Stimulated activated CD4-positive, alpha-beta T cell treated with anti-CD3 and anti-CD28 coated beads, Interleukin-2, amount 100 ng/mL, for 24 hours (primary cell): Measurements from ENCODE around the gene TNK2.
"Not testable (repeated sequence)": the region's sequence is repeated elsewhere in the genome, so short reads cannot be mapped to it uniquely, and the experiment has no call there.

ENCODE experiments used
- DNase-seq, 2 donors: peaks; one replicate each; pipeline ENCODE4 v3.0.0-alpha.2; 2020

Gene TNK2

GRCh38 chr3:195907934-195908693 lies at the start of gene TNK2:
TSS of gene TNK2 (minus strand) at chr3:195908551. CDS start at chr3:195888588, 19,963 bp downstream.
- peak; percentile 60 for DNase-seq

DNA sequence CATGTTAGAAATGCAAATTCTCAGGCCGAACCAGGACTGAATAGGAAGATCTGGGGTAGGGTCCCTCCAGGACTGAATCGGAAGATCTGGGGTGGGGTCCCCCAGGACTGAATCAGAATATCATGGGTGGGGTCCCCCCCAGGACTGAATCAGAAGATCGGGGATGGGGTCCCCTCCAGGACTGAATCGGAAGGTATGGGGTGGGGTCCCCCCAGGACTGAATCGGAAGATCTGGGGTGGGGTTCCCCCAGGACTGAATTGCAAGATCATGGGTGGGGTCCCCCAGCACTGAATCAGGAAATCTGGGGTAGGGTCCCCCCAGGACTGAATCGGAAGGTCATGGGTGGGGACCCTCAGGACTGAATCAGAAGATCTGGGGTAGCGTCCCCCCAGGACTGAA lies 48.2 kb upstream of the TNK2 start:
- DNase-seq, result no peak

GRCh38 chr3:195955416-195955841 lies 47.1 kb upstream of the TNK2 start:
- peak; percentile 64 to 70 for DNase-seq

DNA sequence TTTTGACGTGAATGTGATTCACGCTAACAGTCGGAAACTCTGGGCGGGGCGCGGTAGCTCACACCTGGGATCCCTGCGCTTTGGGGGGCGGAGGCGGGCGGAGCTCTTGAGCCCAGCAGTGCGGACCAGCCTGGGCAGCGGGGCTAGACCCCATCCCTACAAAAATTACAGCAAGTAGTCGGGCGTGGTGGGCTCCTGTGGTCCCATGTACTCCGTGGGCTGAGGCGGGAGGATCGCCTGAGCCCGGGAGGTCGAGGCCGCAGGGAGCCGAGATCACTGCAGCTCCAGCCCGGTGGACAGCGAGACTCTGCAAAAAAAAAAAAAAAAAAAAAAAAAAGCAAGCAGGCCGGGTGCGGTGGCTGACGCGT lies 46.4 kb upstream of the TNK2 start:
- DNase-seq, result peak; percentile 57 to 58

- peak; percentile 76 to 83 for DNase-seq
Measured at GRCh38 chr3:195954052-195954751, 45.9 kb upstream of the TNK2 start.

GRCh38 chr3:195952590-195952989 lies 44.2 kb upstream of the TNK2 start:
- DNase-seq, result not testable (repeated sequence)

GRCh38 chr3:195951443-195952177 lies 43.3 kb upstream of the TNK2 start:
- DNase-seq, result not testable (repeated sequence)

GRCh38 chr3:195950731-195951130 lies 42.4 kb upstream of the TNK2 start:
- not testable (repeated sequence) for DNase-seq

DNA sequence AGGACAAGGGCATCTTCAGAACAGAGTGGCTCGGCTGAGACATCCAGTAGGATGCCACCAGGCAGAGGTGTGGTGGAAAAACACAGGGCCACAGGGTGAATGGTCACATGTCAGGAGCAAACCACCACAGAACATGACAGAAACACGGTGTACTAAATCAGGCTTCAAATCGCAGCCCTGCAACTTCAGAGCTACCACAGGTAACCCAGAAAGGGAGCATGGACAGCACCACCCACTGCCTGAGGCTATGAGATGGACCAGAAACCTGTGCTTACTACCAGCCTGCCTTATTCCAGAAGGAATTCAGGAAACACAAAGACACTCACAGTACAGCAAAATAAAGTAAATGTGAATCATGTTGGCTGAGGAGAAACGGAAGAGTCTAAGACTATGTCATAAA lies 41.8 kb upstream of the TNK2 start:
- not testable (repeated sequence) for DNase-seq

- not testable (repeated sequence) for DNase-seq
Measured at GRCh38 chr3:195946910-195947699, 38.8 kb upstream of the TNK2 start.

- not testable (repeated sequence) for DNase-seq
Measured at GRCh38 chr3:195941265-195941815, 33.0 kb upstream of the TNK2 start.

GRCh38 chr3:195940806-195941205 lies 32.5 kb upstream of the TNK2 start:
- not testable (repeated sequence) for DNase-seq

GRCh38 chr3:195939526-195940470 lies 31.4 kb upstream of the TNK2 start:
- DNase-seq, result not testable (repeated sequence)

DNA sequence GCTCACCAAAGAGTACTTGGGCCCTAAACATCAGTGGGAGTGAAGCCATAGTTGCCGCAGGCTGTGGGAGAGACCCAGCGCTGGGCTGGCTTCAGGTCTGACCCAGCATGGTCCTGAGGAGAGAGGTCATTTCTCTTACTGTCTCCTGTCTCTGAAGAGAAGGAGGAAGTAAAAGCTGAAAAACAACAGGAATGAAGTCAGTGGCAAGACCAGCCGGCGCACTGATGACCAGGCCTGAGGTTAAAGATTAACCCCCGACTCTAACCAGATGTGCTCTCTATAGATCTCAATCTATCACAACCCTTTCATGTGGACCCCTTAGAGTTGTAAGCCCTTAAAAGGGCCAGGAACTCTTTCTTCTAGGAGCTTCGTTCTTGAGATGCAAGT lies 24.7 kb upstream of the TNK2 start:
- DNase-seq, result peak in 1 of 2 donors; percentile 4

DNA sequence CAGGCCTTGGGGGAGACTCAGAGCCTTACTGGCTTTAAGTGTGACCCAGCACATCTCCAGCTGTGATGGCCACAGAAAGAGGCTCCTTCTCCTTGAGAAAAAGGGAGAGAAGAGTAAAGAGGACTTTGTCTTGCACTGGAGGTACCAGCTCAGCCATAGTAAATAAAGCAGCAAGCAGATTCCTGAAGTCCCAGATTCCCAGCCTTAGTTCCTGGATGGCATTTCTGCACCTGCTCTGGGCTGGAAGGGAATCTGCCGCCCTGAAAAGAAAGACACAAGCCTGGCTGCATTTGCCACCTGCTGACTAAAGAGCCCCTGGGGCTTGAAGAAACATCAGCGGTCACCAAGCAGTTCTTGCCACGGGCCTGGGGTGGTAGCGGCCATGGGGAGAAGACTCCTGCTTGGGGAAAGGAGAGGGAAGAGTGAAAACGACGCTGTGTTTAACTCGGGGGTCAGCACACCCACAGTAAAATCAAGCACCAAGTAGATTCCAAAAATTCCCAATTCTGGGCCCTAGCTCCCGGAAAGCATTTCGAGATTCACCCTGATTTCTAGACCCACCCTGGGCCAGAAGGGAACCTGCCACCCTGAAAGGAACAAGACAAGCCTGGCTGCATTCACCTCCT lies 24.2 kb upstream of the TNK2 start:
- DNase-seq, result peak in 1 of 2 donors; percentile 8

- DNase-seq, result peak in 1 of 2 donors; percentile 3
Measured at GRCh38 chr3:195931582-195932273, 23.4 kb upstream of the TNK2 start.

- peak in 1 of 2 donors; percentile 1 for DNase-seq
Measured at GRCh38 chr3:195929452-195929851, 21.1 kb upstream of the TNK2 start.

GRCh38 chr3:195921334-195921791 lies 13.0 kb upstream of the TNK2 start:
- no peak for DNase-seq

DNA sequence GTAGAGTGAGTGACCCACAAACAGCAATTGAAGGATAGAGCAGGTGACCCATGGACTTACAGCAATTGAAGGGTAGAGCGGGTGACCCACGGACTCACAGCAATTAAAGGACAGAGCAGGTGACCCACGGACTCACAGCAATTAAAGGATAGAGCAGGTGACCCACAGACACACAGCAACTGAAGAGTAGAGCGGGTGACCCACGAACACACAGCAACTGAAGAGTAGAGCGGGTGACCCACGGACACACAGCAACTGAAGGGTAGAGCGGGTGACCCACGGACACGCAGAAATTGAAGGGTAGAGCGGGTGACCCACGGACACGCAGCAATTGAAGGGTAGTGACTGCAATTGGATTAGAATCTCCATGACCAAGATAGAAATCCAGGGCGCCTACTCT lies 9.8 kb upstream of the TNK2 start:
- DNase-seq, result no peak

GRCh38 chr3:195916991-195917390 lies 8.6 kb upstream of the TNK2 start:
- peak in 1 of 2 donors; percentile 9 for DNase-seq
